Aorta (tissue), 5 donors: ENCODE results near the gene OPN4. TPM values are rescaled to one million over a fixed set of nuclear protein-coding genes. Genes with fewer than 3 reads are reported as not detected.

Experiments
- ATAC-seq: fragments of 200-7000 bp; cut with Tn5 transposase; one replicate; pipeline ENCODE4 v1.9.1; 2022; ENCODE audit warnings: moderate library complexity; ENCODE audit not compliant: low FRiP score
- DNase-seq, 2 donors: peaks; one replicate each; pipeline ENCODE4 v3.0.0-alpha.2; 2020
- H3K27ac ChIP-seq, 2 donors: one replicate each; pipeline ENCODE4 v1.5.1; 2013; ENCODE audit warnings: low read length in 2 of 2, mild to moderate bottlenecking in 2 of 2, moderate library complexity in 2 of 2, control low read depth in 1 of 2, inconsistent platforms in 1 of 2, low read depth in 1 of 2
- H3K27me3 ChIP-seq, 2 donors: one replicate each; pipeline ENCODE4 v1.6.1; 2013; ENCODE audit warnings: control low read depth in 1 of 2, low read length in 1 of 2, mild to moderate bottlenecking in 1 of 2, moderate library complexity in 1 of 2; ENCODE audit not compliant: insufficient read depth in 2 of 2, control insufficient read depth in 1 of 2
- H3K36me3 ChIP-seq, 2 donors: one replicate each; pipeline ENCODE4 v1.6.1; 2013; ENCODE audit warnings: control low read depth in 1 of 2, low read length in 1 of 2, mild to moderate bottlenecking in 1 of 2; ENCODE audit not compliant: insufficient read depth in 2 of 2, control insufficient read depth in 1 of 2
- H3K4me1 ChIP-seq, 2 donors: one replicate each; pipeline ENCODE4 v1.6.1; 2013; ENCODE audit warnings: low read length in 2 of 2, control low read depth in 1 of 2, mild to moderate bottlenecking in 1 of 2, moderate library complexity in 1 of 2; ENCODE audit not compliant: insufficient read depth in 2 of 2, control insufficient read depth in 1 of 2
- H3K4me3 ChIP-seq, 2 donors: one replicate each; pipeline ENCODE4 v1.5.1; 2013; ENCODE audit warnings: low read length in 2 of 2, control low read depth in 1 of 2, mild to moderate bottlenecking in 1 of 2
- H3K9me3 ChIP-seq: one replicate; pipeline ENCODE4 v1.6.1; 2013; ENCODE audit warnings: mild to moderate bottlenecking, low read length; ENCODE audit not compliant: control insufficient read depth
- WGBS, 2 donors: extraction: QIAGEN DNeasy Blood & Tissue Kit; methylation state at CpG; one replicate each; pipeline ENCODE4 v1.1.7; 2013; 5-methylcytosine and 5-hydroxymethylcytosine counted together
- intact Hi-C, 2 donors: fragments of 100-400 bp; cut with DNase I; formaldehyde crosslinking; loops; one replicate each; pipeline versions ENCODE4 v1.14.2 to v1.15.0; 2022
- polyA plus RNA-seq, 2 donors: library from polyadenylated mRNA; stranded (reverse); fragments of 200-250 nt; gene quantifications; one replicate each; pipeline ENCODE4 v1.2.3, GENCODE V29; 2013
- total RNA-seq, 2 donors: library from RNA; stranded (reverse); fragmentation: NEBNext Ultra II Directional; extraction: Animal tissue kit (Norgen Biotek cat#: 25700); gene quantifications; one replicate each; pipeline ENCODE4 v1.2.1, GENCODE V29; 2021
- donor health status: healthy with polysubstance abuse.
- donor health status: Bipolar disorder and iron deficiency.
- donor health status: DM: no; HTN: no; CAD: no.
- donor health status: DM: no; HTN: no; CAD: no.
- donor health status: DM: yes; HTN: yes; CAD: no.

OPN4 gene
- total and polyA plus RNA-seq, 4 donors = 0.36 TPM; not detected in 3

DNA sequence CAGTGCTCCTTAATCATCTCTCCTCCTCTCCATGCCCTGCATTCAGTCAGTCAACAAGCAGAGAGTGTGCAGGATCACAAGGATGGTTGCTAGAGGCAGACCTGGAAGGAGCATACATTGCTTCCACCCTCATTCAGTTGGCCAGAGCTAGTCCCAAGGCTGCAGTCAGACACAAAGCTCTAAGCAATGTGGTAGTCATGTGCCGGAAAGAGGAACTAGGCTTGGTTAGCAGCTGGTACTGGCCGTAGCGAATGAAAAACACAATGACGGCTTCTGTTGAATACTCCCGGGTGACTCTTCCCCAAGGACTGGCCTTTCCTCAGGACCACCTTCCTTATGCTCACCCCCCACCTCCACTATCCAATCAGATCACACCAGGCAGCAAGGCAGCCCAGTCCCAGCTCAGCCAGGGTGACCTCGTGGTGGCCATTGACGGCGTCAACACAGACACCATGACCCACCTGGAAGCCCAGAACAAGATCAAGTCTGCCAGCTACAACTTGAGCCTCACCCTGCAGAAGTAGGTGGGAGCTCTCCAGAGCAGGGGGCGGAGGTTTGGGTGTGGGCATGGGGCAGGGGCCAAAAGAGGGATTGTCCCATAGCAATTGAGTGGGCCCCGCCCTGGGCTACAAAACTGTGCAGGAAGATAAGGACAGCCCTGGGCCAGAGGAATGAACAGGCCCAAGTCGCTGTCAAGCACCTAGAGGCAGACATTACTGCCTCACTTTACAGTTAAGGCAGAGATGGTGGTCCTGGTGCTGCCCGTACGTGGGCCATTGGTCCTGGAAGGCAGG is 24.8 kb downstream of the OPN4 start:
- no peaks in the 10 kb centered on the region for H3K9me3 ChIP-seq
- ATAC-seq (no peak), DNase-seq (peak in 1 of 2 donors; percentile 69)
- no peaks in the 10 kb centered on the region for H3K27me3 ChIP-seq
- no peak overlapping the region for H3K27ac ChIP-seq
- H3K36me3 ChIP-seq = peaks cover 0 to 7% of the 10 kb centered on the region in 2 donors
- 83 to 84% methylated on average over 13 of the region's 13 CpGs for WGBS, 2 donors
- no peak overlapping the region for H3K4me3 ChIP-seq
- intact Hi-C loops = no loop called here
- peaks cover 0 to 5% of the 10 kb centered on the region in 2 donors for H3K4me1 ChIP-seq

DNA sequence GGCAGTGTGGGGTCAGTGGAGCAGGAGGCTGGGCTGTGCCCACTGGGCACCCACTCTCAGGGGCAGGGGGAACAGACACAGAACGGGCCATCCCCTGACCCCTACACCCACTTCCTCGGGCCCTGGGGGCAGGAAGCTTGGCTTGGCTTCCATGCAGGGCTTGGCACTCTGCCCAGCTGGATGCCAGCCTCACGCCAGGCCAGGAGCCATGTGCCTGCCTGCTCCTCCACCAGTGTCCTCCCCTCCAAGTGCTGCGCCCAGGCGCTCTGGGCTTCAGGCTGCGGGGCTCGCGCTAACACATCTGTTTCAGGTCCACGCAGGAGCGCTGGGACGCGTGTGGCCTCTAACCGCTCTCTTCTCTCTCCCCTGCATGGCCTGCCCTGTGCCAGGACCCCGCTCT is 26.7 kb downstream of the OPN4 start:
- peak overlapping the region; percentile 10 to 73 for H3K27ac ChIP-seq
- WGBS, 2 donors = 14 to 17% methylated on average over 12 to 14 of the region's 14 CpGs
- ATAC-seq = peak; percentile 60

GRCh38 chr10:86681722-86682386 is 27.5 kb downstream of the OPN4 start:
- H3K36me3 ChIP-seq = peaks cover 0 to 7% of the 10 kb centered on the region in 2 donors
- H3K9me3 ChIP-seq = no peaks in the 10 kb centered on the region
- H3K27ac ChIP-seq = peak overlapping the region; percentile 10 to 73
- intact Hi-C loops = loop anchor here (5.0 kb wide), 2 partner anchors 40 to 280 kb away; no protein-coding TSS in a partner anchor
- no peaks in the 10 kb centered on the region for H3K27me3 ChIP-seq
- no peak for ATAC-seq
- peaks cover 0 to 5% of the 10 kb centered on the region in 2 donors for H3K4me1 ChIP-seq
- 80 to 83% methylated on average over 22 of the region's 22 CpGs for WGBS, 2 donors
- no peak for DNase-seq
- H3K4me3 ChIP-seq = no peak overlapping the region

More for the DNA sequence above, 26.7 kb downstream of the OPN4 start:
- no peaks in the 10 kb centered on the region for H3K27me3 ChIP-seq
- peaks cover 0 to 7% of the 10 kb centered on the region in 2 donors for H3K36me3 ChIP-seq
- peak; percentile 77 to 90 for DNase-seq
- H3K4me1 ChIP-seq = peaks cover 0 to 5% of the 10 kb centered on the region in 2 donors
- no peaks in the 10 kb centered on the region for H3K9me3 ChIP-seq
- no peak overlapping the region for H3K4me3 ChIP-seq
- intact Hi-C loops = loop anchor here (5.0 kb wide), 2 partner anchors 39 to 279 kb away; no protein-coding TSS in a partner anchor

DNA sequence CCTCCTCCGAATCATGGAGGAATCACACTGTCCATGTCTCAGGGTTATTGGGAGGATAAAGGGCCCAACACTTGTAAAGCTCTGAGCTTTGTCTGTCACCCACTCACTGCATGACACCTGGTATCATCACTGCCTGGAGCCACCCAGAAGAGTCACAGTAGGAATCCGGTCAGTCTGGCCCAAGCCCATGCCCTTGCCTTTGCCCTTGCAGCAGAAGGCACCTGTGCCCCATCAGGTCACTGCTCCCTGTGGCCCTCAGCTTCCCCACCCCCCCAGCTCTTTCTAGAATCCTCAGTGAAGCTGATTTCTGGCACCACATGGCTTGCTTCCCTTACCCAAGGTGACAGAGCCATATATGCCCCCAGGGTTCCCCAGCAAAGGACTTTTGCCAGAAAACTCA is 28.3 kb downstream of the OPN4 start:
- WGBS, 2 donors = 83 to 85% methylated on average over 2 of the region's 2 CpGs
- no peak for DNase-seq
- intact Hi-C loops = loop anchor here (5.0 kb wide), 2 partner anchors 40 to 280 kb away; no protein-coding TSS in a partner anchor
- peaks cover 0 to 5% of the 10 kb centered on the region in 2 donors for H3K4me1 ChIP-seq
- no peak for ATAC-seq
- no peak overlapping the region for H3K4me3 ChIP-seq
- H3K27me3 ChIP-seq = no peaks in the 10 kb centered on the region
- H3K36me3 ChIP-seq = peaks cover 0 to 7% of the 10 kb centered on the region in 2 donors
- H3K9me3 ChIP-seq = no peaks in the 10 kb centered on the region
- peak overlapping the region in 1 of 2 donors; percentile 4 for H3K27ac ChIP-seq

DNA sequence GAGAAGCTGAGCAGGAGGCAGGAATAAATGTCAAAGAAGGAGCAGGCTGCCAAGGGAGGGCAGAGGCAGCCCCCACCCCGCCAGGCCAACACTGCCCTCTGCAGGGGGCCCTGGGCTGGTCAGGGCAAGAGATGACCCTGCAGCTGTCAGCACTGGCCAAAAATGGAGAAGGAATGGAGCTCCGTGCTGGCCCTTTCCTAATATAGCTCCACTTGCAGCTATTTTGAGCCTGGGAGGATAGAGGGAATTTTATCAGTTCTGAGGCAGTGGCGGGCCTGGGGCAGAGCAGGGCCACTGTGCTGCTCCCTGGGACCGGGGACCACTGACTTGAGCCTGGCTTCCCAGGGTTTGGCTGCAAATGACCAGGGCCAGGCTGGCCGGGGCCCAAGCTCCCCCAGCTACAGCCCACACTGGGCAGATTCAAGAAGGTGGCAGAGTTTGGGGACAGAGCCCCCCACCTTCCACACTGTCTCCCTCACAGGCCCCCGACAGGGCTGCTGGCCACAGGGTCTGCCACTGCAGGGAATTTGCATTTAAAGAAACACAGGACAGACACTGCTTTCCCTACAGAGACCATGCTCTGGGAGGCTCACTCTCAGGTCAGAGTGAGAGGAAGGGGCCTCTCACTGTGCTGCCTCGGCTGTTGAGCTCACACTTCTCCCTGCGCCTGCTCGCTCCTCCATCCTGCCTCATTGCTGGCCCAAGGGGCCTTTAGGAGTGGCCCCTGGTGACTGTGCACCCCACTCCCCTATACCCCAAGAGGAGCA is 30.2 kb downstream of the OPN4 start:
- intact Hi-C loops = loop anchor here (5.0 kb wide), 2 partner anchors 42 to 282 kb away; no protein-coding TSS in a partner anchor
- WGBS, 2 donors = 13 to 15% methylated on average over 9 of the region's 9 CpGs
- Histone ChIP-seq H3K4me3 (no peak overlapping the region), H3K27me3 (no peaks in the 10 kb centered on the region), H3K4me1 (peaks cover 0 to 5% of the 10 kb centered on the region in 2 donors), H3K9me3 (no peaks in the 10 kb centered on the region), H3K27ac (peak overlapping the region; percentile 51 to 70), H3K36me3 (peaks cover 0 to 7% of the 10 kb centered on the region in 2 donors)
- ATAC-seq (peak; percentile 70), DNase-seq (peak; percentile 77 to 87)

DNA sequence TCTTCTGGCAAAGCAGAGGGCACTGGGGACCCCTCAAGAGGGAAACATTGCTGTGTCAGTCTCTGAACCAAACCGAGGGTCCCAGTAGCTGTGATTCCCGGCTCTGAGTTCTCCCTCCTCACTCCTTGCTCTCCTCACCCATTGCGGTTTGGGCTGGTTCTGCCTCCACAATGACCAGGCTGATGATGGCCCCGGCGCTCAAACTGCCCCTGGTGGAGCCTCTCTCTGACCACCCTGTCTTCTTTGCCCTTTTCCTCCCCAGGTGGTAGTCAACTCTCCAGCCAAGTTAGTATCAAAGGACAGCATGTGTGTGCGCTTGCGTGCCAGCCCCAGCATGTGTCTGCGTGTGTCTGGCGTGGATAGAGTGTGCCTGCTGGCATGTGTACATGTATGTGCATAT is 31.1 kb downstream of the OPN4 start:
- Histone ChIP-seq H3K4me1 (peaks cover 0 to 5% of the 10 kb centered on the region in 2 donors), H3K27ac (peak overlapping the region in 1 of 2 donors; percentile 70), H3K36me3 (peaks cover 0 to 7% of the 10 kb centered on the region in 2 donors), H3K9me3 (no peaks in the 10 kb centered on the region), H3K4me3 (no peak overlapping the region), H3K27me3 (no peaks in the 10 kb centered on the region)
- WGBS, 2 donors = 78 to 85% methylated on average over 9 of the region's 9 CpGs
- intact Hi-C loops = no loop called here
- no peak for DNase-seq
- no peak for ATAC-seq

- no peak for ATAC-seq
Observed at GRCh38 chr10:86685893-86686632, 31.7 kb downstream of the OPN4 start.

DNA sequence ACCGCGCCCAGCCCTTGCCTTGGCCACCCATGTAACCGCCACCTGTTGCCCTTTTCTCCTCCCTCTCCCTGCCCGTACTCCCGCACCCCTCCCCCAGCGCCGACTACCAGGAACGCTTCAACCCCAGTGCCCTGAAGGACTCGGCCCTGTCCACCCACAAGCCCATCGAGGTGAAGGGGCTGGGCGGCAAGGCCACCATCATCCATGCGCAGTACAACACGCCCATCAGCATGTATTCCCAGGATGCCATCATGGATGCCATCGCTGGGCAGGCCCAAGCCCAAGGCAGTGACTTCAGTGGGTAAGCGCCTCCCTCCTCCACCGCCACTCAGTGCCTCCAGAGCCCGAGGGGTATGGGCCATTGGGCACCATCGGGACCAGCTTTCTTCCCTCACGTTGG is 32.6 kb downstream of the OPN4 start:
- Histone ChIP-seq H3K4me1 (peaks cover 0 to 3% of the 10 kb centered on the region in 2 donors), H3K27me3 (no peaks in the 10 kb centered on the region), H3K36me3 (peaks cover 0 to 4% of the 10 kb centered on the region in 2 donors), H3K4me3 (no peak overlapping the region), H3K9me3 (no peaks in the 10 kb centered on the region), H3K27ac (peak overlapping the region; percentile 31 to 37)
- 85 to 86% methylated on average over 19 of the region's 19 CpGs for WGBS, 2 donors
- DNase-seq = no peak
- no peak for ATAC-seq
- intact Hi-C loops = no loop called here

More at GRCh38 chr10:86685893-86686632, 31.7 kb downstream of the OPN4 start:
- Histone ChIP-seq H3K4me3 (no peak overlapping the region), H3K4me1 (peaks cover 0 to 5% of the 10 kb centered on the region in 2 donors), H3K9me3 (no peaks in the 10 kb centered on the region), H3K27me3 (no peaks in the 10 kb centered on the region), H3K27ac (no peak overlapping the region), H3K36me3 (peaks cover 0 to 7% of the 10 kb centered on the region in 2 donors)
- DNase-seq = no peak
- WGBS, 2 donors = 79 to 83% methylated on average over 13 of the region's 13 CpGs
- intact Hi-C loops = no loop called here
